NT2/D1 (cell line): ENCODE measurements around the gene TEX29.

Experiments
- SUZ12 ChIP-seq: IDR thresholded peaks from 2 replicates; pipeline ENCODE4 v1.6.1; 2011; ENCODE audit not compliant: insufficient read length, insufficient read depth; ENCODE audit errors: extremely low read depth
- YY1 ChIP-seq: IDR thresholded peaks from 2 replicates; pipeline ENCODE4 v1.6.1; 2011; ENCODE audit not compliant: insufficient read length, insufficient read depth
- ZNF274 ChIP-seq: IDR thresholded peaks from 2 replicates; pipeline ENCODE4 v1.6.1; 2011; ENCODE audit warnings: mild to moderate bottlenecking, low read depth, low read length

DNA sequence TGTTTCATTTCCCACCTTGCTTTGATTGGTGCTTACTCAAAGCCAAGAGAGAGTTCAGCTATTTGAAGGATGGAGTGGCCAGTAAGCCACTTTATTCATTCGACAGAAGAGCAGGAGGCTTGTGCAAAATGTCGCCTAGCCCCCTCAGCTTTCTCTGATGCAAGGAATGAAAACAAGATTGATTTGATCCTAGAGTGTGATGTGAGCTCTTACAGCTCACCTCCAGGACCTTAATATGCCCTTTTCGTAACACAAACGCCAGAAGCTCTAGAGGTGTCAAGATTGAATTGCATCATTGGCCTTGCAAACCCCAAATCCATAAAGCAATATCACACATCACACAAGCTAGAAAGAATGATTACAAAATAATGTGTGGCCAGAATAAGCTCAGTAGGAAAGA lies 36.4 kb downstream of the TEX29 start:
- TF ChIP-seq ZNF274 (no peak), YY1 (no peak), SUZ12 (no peak)
